Activated B cell treated with CpG ODN at 0.5 μM for 24 hours (primary cell): ENCODE data around the gene TMEM164. TPM values are rescaled to one million over a fixed set of nuclear protein-coding genes. Genes with fewer than 3 reads are reported as not detected.

Source experiments
- ATAC-seq: fragments of 200-7000 bp; cut with Tn5 transposase; one replicate; pipeline ENCODE4 v1.10.0; 2021; ENCODE audit warnings: low read depth, mild to moderate bottlenecking, moderate library complexity
- CTCF ChIA-PET: fragments of 350-600 bp; sonication (Branson Sonifier 250); formaldehyde crosslinking; loops from one replicate; lab custom pipeline; 2021; ENCODE audit warnings: antibody characterized with exemption; lab: Charles Lee
- POLR2A ChIA-PET: fragments of 350-600 bp; sonication (Branson Sonifier 250); formaldehyde crosslinking; loops from one replicate; lab custom pipeline; 2021; ENCODE audit warnings: antibody characterized with exemption; lab: Charles Lee
- DNase-seq: peaks from one replicate; pipeline ENCODE4 v3.0.0; 2022
- H3K27ac Mint-ChIP-seq: one replicate; pipeline ENCODE4 v1.8.0; 2020; ENCODE audit warnings: mixed read lengths
- H3K27me3 Mint-ChIP-seq: one replicate; pipeline ENCODE4 v1.8.0; 2021; ENCODE audit warnings: mixed read lengths
- H3K36me3 Mint-ChIP-seq: one replicate; pipeline ENCODE4 v1.8.0; 2021; ENCODE audit warnings: low read depth, mixed read lengths
- H3K4me1 Mint-ChIP-seq: one replicate; pipeline ENCODE4 v1.8.0; 2021; ENCODE audit warnings: mixed read lengths
- H3K4me3 Mint-ChIP-seq: one replicate; pipeline ENCODE4 v1.8.0; 2020; ENCODE audit warnings: mild to moderate bottlenecking, mixed read lengths
- H3K9me3 Mint-ChIP-seq: one replicate; pipeline ENCODE4 v1.8.0; 2020; ENCODE audit warnings: mixed read lengths
- intact Hi-C: fragments of 100-400 bp; cut with micrococcal nuclease; formaldehyde crosslinking; loops from one replicate; pipeline ENCODE4 v1.15.1; 2024
- total RNA-seq: library from RNA; stranded (reverse); gene quantifications from 2 replicates; pipeline ENCODE4 v1.2.3, GENCODE V29; 2022
- TF ChIP-seq, protein P1 (sequence below): fragments of 200-600 bp; IDR thresholded peaks from one replicate; pipeline ENCODE4 v1.8.0; 2022; ENCODE audit warnings: antibody characterized with exemption, mild to moderate bottlenecking

The TMEM164 gene
- total RNA-seq, 1 donor from 2014 or later: 21.8 TPM

DNA sequence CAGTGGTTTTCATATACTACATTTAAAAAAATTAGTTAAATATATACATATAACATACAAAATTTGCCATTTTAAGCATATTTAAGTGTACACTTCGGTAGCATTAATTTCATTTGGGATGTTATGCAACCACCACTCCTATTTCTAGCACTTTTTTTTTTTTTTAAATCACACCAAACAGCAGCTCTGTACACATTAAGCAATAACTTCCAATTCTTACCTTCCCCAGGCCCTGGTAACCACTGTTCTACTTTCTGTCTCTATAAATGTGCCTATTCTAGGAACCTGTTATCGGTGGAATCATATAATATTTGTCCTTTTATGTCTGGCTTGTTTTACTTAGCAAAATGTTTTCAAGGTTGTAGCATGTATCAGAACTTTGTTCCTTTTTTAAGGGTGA, 39.1 kb downstream of the TMEM164 start:
- no peak overlapping the region for H3K4me3 Mint-ChIP-seq
- ATAC-seq (no peak), DNase-seq (no peak)
- no peak overlapping the region for H3K27ac Mint-ChIP-seq
- H3K36me3 Mint-ChIP-seq: peaks cover 8% of the 10 kb centered on the region
- POLR2A ChIA-PET: no interaction called here
- peaks cover 27% of the 10 kb centered on the region for H3K4me1 Mint-ChIP-seq
- TF ChIP-seq, protein P1, sequence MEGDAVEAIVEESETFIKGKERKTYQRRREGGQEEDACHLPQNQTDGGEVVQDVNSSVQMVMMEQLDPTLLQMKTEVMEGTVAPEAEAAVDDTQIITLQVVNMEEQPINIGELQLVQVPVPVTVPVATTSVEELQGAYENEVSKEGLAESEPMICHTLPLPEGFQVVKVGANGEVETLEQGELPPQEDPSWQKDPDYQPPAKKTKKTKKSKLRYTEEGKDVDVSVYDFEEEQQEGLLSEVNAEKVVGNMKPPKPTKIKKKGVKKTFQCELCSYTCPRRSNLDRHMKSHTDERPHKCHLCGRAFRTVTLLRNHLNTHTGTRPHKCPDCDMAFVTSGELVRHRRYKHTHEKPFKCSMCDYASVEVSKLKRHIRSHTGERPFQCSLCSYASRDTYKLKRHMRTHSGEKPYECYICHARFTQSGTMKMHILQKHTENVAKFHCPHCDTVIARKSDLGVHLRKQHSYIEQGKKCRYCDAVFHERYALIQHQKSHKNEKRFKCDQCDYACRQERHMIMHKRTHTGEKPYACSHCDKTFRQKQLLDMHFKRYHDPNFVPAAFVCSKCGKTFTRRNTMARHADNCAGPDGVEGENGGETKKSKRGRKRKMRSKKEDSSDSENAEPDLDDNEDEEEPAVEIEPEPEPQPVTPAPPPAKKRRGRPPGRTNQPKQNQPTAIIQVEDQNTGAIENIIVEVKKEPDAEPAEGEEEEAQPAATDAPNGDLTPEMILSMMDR: no peak
- H3K9me3 Mint-ChIP-seq: no peaks in the 10 kb centered on the region
- CTCF ChIA-PET: no interaction called here
- intact Hi-C loops: no loop called here
- no peaks in the 10 kb centered on the region for H3K27me3 Mint-ChIP-seq

DNA sequence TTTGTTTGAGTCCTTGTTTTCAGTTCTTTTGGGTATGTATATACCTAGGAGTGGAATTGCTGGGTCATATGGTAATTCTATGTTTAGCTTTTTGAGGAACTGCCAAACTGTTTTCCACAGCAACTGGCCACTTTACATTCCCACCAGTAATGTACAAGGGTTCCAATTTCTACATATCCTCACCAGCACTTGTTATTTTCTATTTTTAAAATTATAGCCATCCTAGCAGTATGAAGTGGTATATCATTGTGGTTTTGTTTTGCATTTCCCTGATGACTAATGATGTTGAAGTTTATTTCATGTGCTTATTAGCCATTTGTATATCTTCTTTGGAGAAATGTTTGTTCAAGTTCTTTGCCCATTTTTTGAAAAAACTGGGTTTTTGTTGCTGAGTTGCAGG, 39.6 kb downstream of the TMEM164 start:
- peaks cover 24% of the 10 kb centered on the region for H3K4me1 Mint-ChIP-seq
- no peaks in the 10 kb centered on the region for H3K9me3 Mint-ChIP-seq
- intact Hi-C loops: no loop called here
- no peaks in the 10 kb centered on the region for H3K27me3 Mint-ChIP-seq
- no peak for DNase-seq
- TF ChIP-seq, protein P1: no peak
- H3K27ac Mint-ChIP-seq: no peak overlapping the region
- H3K4me3 Mint-ChIP-seq: no peak overlapping the region
- CTCF ChIA-PET: no interaction called here
- POLR2A ChIA-PET: no interaction called here
- H3K36me3 Mint-ChIP-seq: peaks cover 8% of the 10 kb centered on the region
- ATAC-seq: no peak

DNA sequence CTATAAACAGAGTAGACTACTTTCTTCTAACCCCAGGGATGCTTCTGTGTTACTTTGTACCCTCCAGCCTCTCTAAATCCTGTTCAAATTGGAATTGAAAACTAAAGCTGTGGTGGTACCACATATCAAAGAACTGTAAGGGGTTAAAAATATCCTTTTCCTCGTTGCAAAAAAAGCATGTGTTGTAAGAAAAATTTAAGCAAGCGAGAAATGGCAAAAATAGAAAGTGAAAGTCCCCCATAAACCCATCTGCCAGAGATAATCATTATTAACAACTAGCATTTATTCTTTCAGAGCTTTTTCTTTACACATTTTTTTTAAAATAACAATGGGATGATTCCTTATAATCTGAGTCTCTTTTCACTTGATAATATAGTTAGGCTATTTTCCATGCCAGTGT, 40.6 kb downstream of the TMEM164 start:
- ATAC-seq (no peak), DNase-seq (no peak)
- TF ChIP-seq, protein P1: no peak
- ChIA-PET POLR2A (no interaction called here), CTCF (no interaction called here)
- H3K9me3 Mint-ChIP-seq: no peaks in the 10 kb centered on the region
- peaks cover 10% of the 10 kb centered on the region for H3K36me3 Mint-ChIP-seq
- no peak overlapping the region for H3K27ac Mint-ChIP-seq
- peaks cover 24% of the 10 kb centered on the region for H3K4me1 Mint-ChIP-seq
- intact Hi-C loops: no loop called here
- H3K27me3 Mint-ChIP-seq: no peaks in the 10 kb centered on the region
- H3K4me3 Mint-ChIP-seq: no peak overlapping the region

DNA sequence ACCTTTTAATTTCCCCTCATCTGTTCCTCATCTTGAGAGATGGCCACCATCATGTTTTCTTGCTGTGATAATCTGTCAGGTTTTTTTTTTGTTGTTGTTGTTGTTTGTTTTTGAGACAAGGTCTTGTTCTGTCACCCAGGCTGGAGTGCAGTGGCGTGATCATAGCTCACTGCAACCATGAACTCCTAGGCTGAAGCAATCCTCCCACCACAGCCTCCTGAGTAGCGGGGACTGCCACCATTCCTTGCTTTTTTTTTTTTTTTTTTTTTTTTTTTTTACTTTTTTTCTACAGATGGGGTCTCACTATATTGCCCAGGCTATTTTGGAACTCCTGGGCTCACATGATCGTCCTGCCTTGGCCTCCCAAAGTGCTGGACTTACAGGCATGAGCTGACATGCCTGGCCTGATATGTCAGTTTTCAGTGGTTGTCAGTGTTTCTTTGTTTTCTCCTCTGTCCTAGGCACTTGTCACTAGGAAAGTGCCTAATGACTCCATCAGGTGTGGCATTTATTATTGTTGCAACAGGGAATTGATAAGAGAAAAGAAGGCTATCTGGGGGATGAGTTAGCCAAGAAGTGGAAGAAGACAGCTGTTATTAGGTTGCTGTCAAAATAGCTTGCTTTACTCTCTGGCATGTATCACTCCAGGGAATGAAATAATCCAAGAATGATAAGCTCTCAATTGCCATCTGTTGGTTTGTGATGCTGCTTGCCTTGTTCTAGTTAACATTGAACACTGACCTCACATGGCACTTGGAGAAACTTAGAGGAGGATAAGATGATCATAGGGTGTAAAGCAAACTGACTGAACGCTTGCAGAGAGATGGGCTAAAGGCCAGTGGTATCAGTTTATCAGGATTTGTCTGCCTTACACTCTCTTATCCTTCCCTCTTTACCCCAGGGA, 41.7 kb downstream of the TMEM164 start:
- H3K36me3 Mint-ChIP-seq: peaks cover 12% of the 10 kb centered on the region
- CTCF ChIA-PET: interaction anchor here (1.6 kb wide), 1 partner anchor 103 kb away, joined by 4 read pairs; no protein-coding TSS in a partner anchor
- H3K27ac Mint-ChIP-seq: no peak overlapping the region
- intact Hi-C loops: no loop called here
- ATAC-seq (no peak), DNase-seq (no peak)
- TF ChIP-seq, protein P1: no peak
- POLR2A ChIA-PET: no interaction called here
- no peak overlapping the region for H3K4me3 Mint-ChIP-seq
- no peaks in the 10 kb centered on the region for H3K9me3 Mint-ChIP-seq
- no peaks in the 10 kb centered on the region for H3K27me3 Mint-ChIP-seq
- peaks cover 24% of the 10 kb centered on the region for H3K4me1 Mint-ChIP-seq

DNA sequence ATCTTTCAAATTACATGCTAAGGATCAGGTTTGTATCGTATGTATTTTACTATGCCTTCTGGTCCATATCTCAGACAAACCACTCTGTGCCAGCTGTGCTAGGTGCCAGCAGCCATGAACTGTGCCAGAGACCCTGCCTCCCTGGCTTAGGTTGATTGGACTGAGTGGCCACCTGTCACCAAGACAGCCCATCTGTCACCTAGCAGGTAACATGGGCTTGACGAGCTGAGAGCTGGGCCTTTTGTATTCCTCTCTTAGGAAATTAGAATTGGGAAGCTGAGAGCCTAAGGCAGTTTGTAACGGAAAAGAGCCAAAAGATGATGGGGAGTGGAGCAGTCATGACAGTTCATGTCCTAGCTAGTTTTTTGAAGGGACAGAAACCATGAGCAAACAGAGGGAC, 42.5 kb downstream of the TMEM164 start:
- DNase-seq: no peak
- ChIA-PET POLR2A (no interaction called here), CTCF (interaction anchor here (1.6 kb wide), 1 partner anchor 102 kb away, joined by 4 read pairs; no protein-coding TSS in a partner anchor)
- Mint-ChIP-seq H3K27ac (no peak overlapping the region), H3K4me1 (peaks cover 24% of the 10 kb centered on the region), H3K4me3 (no peak overlapping the region), H3K27me3 (no peaks in the 10 kb centered on the region), H3K36me3 (peaks cover 17% of the 10 kb centered on the region), H3K9me3 (no peaks in the 10 kb centered on the region)
- ATAC-seq: no peak
- TF ChIP-seq, protein P1: no peak
- intact Hi-C loops: no loop called here
